Breast epithelium (tissue), 3 donors: ENCODE results near the gene RAB39A.

Experiments used
- CTCF ChIP-seq, 3 donors: fragments of 450-650 bp; IDR thresholded peaks; one replicate each; pipeline ENCODE4 v1.5.1; 2016 to 2017; ENCODE audit warnings: antibody characterized with exemption in 3 of 3, mild to moderate bottlenecking in 3 of 3, moderate library complexity in 3 of 3
- POLR2A ChIP-seq: fragments of 450-650 bp; IDR thresholded peaks from one replicate; pipeline ENCODE4 v1.6.1; 2016; ENCODE audit warnings: antibody characterized with exemption, mild to moderate bottlenecking, moderate library complexity

GRCh38 chr11:107973641-107974040 lies 45.4 kb downstream of the RAB39A start:
- TF ChIP-seq CTCF (IDR thresholded peaks at IDR 0.05) (no peak), POLR2A (no peak)
